ENCODE measurements around the gene PTH1R. TPM values are rescaled to one million over a fixed set of nuclear protein-coding genes. Genes with fewer than 3 reads are reported as not detected.

Gene PTH1R
- not detected for total RNA-seq

- ATAC-seq (no peak), DNase-seq (ENCODE audit: low spot score in 2 of 2) (no peak)
- Mint-ChIP-seq H3K27ac (no peak within 1 kb of the TSS), H3K36me3 (peaks cover 0 to 7% of the 10 kb centered on the region in 2 donors), H3K9me3 (no peaks in the 10 kb centered on the region)
Observed at GRCh38 chr3:46877406-46878125, at the start of gene PTH1R. PTH1R (plus strand) TSS chr3:46877721; CDS start chr3:46883560, 5,839 bp downstream.

- DNase-seq (ENCODE audit: low spot score in 2 of 2) (peak in 1 of 2 donors; percentile 43), ATAC-seq (peak; percentile 92 to 99)
- Mint-ChIP-seq H3K36me3 (no peaks in the 10 kb centered on the region), H3K27ac (no peak overlapping the region), H3K9me3 (no peaks in the 10 kb centered on the region)
Observed at GRCh38 chr3:46829699-46830208, 47.8 kb upstream of the PTH1R start.

- Mint-ChIP-seq H3K27ac (no peak overlapping the region), H3K9me3 (no peaks in the 10 kb centered on the region), H3K36me3 (no peaks in the 10 kb centered on the region)
- DNase-seq (ENCODE audit: low spot score in 2 of 2) (no peak), ATAC-seq (no peak)
Observed at GRCh38 chr3:46830801-46831200, 46.7 kb upstream of the PTH1R start.

- no peak for DNase-seq (ENCODE audit: low spot score in 2 of 2)
- Mint-ChIP-seq H3K27ac (no peak overlapping the region), H3K36me3 (no peaks in the 10 kb centered on the region), H3K9me3 (no peaks in the 10 kb centered on the region)
- no peak for ATAC-seq
Observed at GRCh38 chr3:46831316-46831715, 46.2 kb upstream of the PTH1R start.

GRCh38 chr3:46831841-46832240 is 45.7 kb upstream of the PTH1R start:
- no peaks in the 10 kb centered on the region for H3K36me3 Mint-ChIP-seq
- no peaks in the 10 kb centered on the region for H3K9me3 Mint-ChIP-seq
- no peak for ATAC-seq
- no peak for DNase-seq (ENCODE audit: low spot score in 2 of 2)
- no peak overlapping the region for H3K27ac Mint-ChIP-seq

GRCh38 chr3:46833346-46834300 is 43.9 kb upstream of the PTH1R start:
- DNase-seq (ENCODE audit: low spot score in 2 of 2) (no peak), ATAC-seq (no peak)
- Mint-ChIP-seq H3K9me3 (peaks cover 4 to 10% of the 10 kb centered on the region in 2 donors), H3K27ac (no peak overlapping the region), H3K36me3 (peaks cover 10 to 14% of the 10 kb centered on the region in 2 donors)

- DNase-seq (ENCODE audit: low spot score in 2 of 2) (no peak), ATAC-seq (no peak)
- Mint-ChIP-seq H3K9me3 (peaks cover 11 to 16% of the 10 kb centered on the region in 2 donors), H3K36me3 (peaks cover 18 to 23% of the 10 kb centered on the region in 2 donors), H3K27ac (no peak overlapping the region)
Observed at GRCh38 chr3:46835054-46835453, 42.5 kb upstream of the PTH1R start.

- H3K36me3 Mint-ChIP-seq: peaks cover 18 to 26% of the 10 kb centered on the region in 2 donors
- ATAC-seq (no peak), DNase-seq (ENCODE audit: low spot score in 2 of 2) (no peak)
- H3K27ac Mint-ChIP-seq: no peak overlapping the region
- peaks cover 14 to 20% of the 10 kb centered on the region in 2 donors for H3K9me3 Mint-ChIP-seq
Observed at GRCh38 chr3:46835491-46835890, 42.0 kb upstream of the PTH1R start.

- Mint-ChIP-seq H3K9me3 (peaks cover 27 to 31% of the 10 kb centered on the region in 2 donors), H3K27ac (no peak overlapping the region), H3K36me3 (peaks cover 18 to 28% of the 10 kb centered on the region in 2 donors)
- DNase-seq (ENCODE audit: low spot score in 2 of 2) (no peak), ATAC-seq (no peak)
Observed at GRCh38 chr3:46838301-46838700, 39.2 kb upstream of the PTH1R start.

- Mint-ChIP-seq H3K36me3 (peaks cover 18 to 28% of the 10 kb centered on the region in 2 donors), H3K27ac (no peak overlapping the region), H3K9me3 (peaks cover 27 to 31% of the 10 kb centered on the region in 2 donors)
- DNase-seq (ENCODE audit: low spot score in 2 of 2): no peak
- ATAC-seq: no peak
Observed at GRCh38 chr3:46840491-46840890, 37.0 kb upstream of the PTH1R start.

GRCh38 chr3:46843508-46843907 is 34.0 kb upstream of the PTH1R start:
- Mint-ChIP-seq H3K27ac (no peak overlapping the region), H3K36me3 (peaks cover 7 to 15% of the 10 kb centered on the region in 2 donors), H3K9me3 (peaks cover 18 to 27% of the 10 kb centered on the region in 2 donors)
- no peak for ATAC-seq
- no peak for DNase-seq (ENCODE audit: low spot score in 2 of 2)

- H3K9me3 Mint-ChIP-seq: peaks cover 12 to 21% of the 10 kb centered on the region in 2 donors
- H3K27ac Mint-ChIP-seq: no peak overlapping the region
- DNase-seq (ENCODE audit: low spot score in 2 of 2) (no peak), ATAC-seq (no peak)
- H3K36me3 Mint-ChIP-seq: peaks cover 1 to 6% of the 10 kb centered on the region in 2 donors
Observed at GRCh38 chr3:46844397-46844796, 33.1 kb upstream of the PTH1R start.

- Mint-ChIP-seq H3K9me3 (peaks cover 11 to 20% of the 10 kb centered on the region in 2 donors), H3K27ac (peak overlapping the region in 1 of 2 donors; percentile 79), H3K36me3 (peaks cover 0 to 5% of the 10 kb centered on the region in 2 donors)
- ATAC-seq: no peak
- no peak for DNase-seq (ENCODE audit: low spot score in 2 of 2)
Observed at GRCh38 chr3:46844881-46845312, 32.6 kb upstream of the PTH1R start.

- ATAC-seq (peak in 1 of 2 donors; percentile 72), DNase-seq (ENCODE audit: low spot score in 2 of 2) (no peak)
- H3K27ac Mint-ChIP-seq: peak overlapping the region; percentile 79 to 81
- H3K36me3 Mint-ChIP-seq: peaks cover 0 to 2% of the 10 kb centered on the region in 2 donors
- peaks cover 8 to 17% of the 10 kb centered on the region in 2 donors for H3K9me3 Mint-ChIP-seq
Observed at GRCh38 chr3:46845397-46845859, 32.1 kb upstream of the PTH1R start.

- H3K27ac Mint-ChIP-seq: peak overlapping the region in 1 of 2 donors; percentile 79
Observed at GRCh38 chr3:46845860-46846623, 31.5 kb upstream of the PTH1R start.

More at GRCh38 chr3:46845860-46846623, 31.5 kb upstream of the PTH1R start:
- DNase-seq (ENCODE audit: low spot score in 2 of 2): peak; percentile 69 to 74
- peaks cover 6 to 16% of the 10 kb centered on the region in 2 donors for H3K9me3 Mint-ChIP-seq
- H3K36me3 Mint-ChIP-seq: no peaks in the 10 kb centered on the region
- ATAC-seq: peak; percentile 84 to 93

All from activated naive CD4-positive, alpha-beta T cell treated with anti-CD3 and anti-CD28 coated beads, Interleukin-2, amount 50 U/mL, for 72 hours (primary cell).